ENCODE results near the gene TENM4. TPM values are rescaled to one million over a fixed set of nuclear protein-coding genes. Genes with fewer than 3 reads are reported as not detected.

TENM4 gene
- total and polyA plus RNA-seq, 10 of the 15 experiments (the other 5 are each of a cell fraction or from before 2014, with no cell fraction given), result 0.03 to 0.12 (median 0.06) TPM; not detected in 7

GRCh38 chr11:78834886-78835285, 605.9 kb downstream of the TENM4 start (continued):
- TF ChIP-seq, protein P1, sequence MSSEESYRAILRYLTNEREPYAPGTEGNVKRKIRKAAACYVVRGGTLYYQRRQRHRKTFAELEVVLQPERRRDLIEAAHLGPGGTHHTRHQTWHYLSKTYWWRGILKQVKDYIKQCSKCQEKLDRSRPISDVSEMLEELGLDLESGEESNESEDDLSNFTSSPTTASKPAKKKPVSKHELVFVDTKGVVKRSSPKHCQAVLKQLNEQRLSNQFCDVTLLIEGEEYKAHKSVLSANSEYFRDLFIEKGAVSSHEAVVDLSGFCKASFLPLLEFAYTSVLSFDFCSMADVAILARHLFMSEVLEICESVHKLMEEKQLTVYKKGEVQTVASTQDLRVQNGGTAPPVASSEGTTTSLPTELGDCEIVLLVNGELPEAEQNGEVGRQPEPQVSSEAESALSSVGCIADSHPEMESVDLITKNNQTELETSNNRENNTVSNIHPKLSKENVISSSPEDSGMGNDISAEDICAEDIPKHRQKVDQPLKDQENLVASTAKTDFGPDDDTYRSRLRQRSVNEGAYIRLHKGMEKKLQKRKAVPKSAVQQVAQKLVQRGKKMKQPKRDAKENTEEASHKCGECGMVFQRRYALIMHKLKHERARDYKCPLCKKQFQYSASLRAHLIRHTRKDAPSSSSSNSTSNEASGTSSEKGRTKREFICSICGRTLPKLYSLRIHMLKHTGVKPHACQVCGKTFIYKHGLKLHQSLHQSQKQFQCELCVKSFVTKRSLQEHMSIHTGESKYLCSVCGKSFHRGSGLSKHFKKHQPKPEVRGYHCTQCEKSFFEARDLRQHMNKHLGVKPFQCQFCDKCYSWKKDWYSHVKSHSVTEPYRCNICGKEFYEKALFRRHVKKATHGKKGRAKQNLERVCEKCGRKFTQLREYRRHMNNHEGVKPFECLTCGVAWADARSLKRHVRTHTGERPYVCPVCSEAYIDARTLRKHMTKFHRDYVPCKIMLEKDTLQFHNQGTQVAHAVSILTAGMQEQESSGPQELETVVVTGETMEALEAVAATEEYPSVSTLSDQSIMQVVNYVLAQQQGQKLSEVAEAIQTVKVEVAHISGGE (CRISPR knock-in tag; IDR thresholded peaks at IDR 0.05), result no peak
- TF ChIP-seq PRDM15 (CRISPR knock-in tag; IDR thresholded peaks at IDR 0.05), result no peak
- TF ChIP-seq YY1 (IDR thresholded peaks at IDR 0.05; ENCODE audit: low read depth, low read length), result no peak
- no peak for TF ChIP-seq PAX8 (IDR thresholded peaks at IDR 0.05)
- TF ChIP-seq RAD51 (IDR thresholded peaks at IDR 0.05), result no peak

GRCh38 chr11:78833237-78833636, 607.6 kb downstream of the TENM4 start:
- H3K9me3 ChIP-seq (replicated peaks; ENCODE audit: control insufficient read depth, insufficient read depth, low read length), result no peaks in the 10 kb centered on the region
- FAIRE-seq (no peak), DNase-seq (ENCODE audit: low read depth, low spot score) (no peak), ATAC-seq (no peak)
- no peaks in the 10 kb centered on the region for H4K20me1 ChIP-seq (ENCODE audit: control insufficient read depth, insufficient read depth)
- TF ChIP-seq ZNF24 (IDR thresholded peaks at IDR 0.05), result no peak
- no peak for TF ChIP-seq REST (IDR thresholded peaks at IDR 0.05; ENCODE audit: low read depth, low read length)
- no peak for TF ChIP-seq E2F4 (IDR thresholded peaks at IDR 0.05; ENCODE audit: low read depth, low read length)
- no peak for TF ChIP-seq KLF5 (IDR thresholded peaks at IDR 0.05; ENCODE audit: partially characterized antibody)
- no peak for TF ChIP-seq ZNF384 (IDR thresholded peaks at IDR 0.05; ENCODE audit: borderline replicate concordance, low read depth, low read length)
- TF ChIP-seq CBX5 (IDR thresholded peaks at IDR 0.05; ENCODE audit: low read depth), result no peak
- in situ Hi-C loops (cut with MboI), result no loop called here
- ChIA-PET POLR2A (no interaction called here), CTCF (no interaction called here), RAD21 (ENCODE audit: unreplicated experiment) (no interaction called here), SMC1A (ENCODE audit: uncharacterized antibody, unreplicated experiment) (no interaction called here)
- BruUV-seq (replicated peaks), result no TSS peak
- H3K27ac ChIP-seq (ENCODE audit: control insufficient read depth, insufficient read depth), result no peak overlapping the region
- intact Hi-C loops (cut with micrococcal nuclease; ENCODE audit: unreplicated experiment), result no loop called here
- no peak overlapping the region for H2AFZ ChIP-seq (ENCODE audit: control insufficient read depth, low read depth, low read length)
- H3K9ac ChIP-seq (ENCODE audit: control insufficient read depth, insufficient read depth, low read length), result no peak overlapping the region
- no peaks in the 10 kb centered on the region for H3K4me1 ChIP-seq (ENCODE audit: control insufficient read depth, insufficient read depth, low read length)
- H3K4me3 ChIP-seq, result no peak overlapping the region
- WGBS (ENCODE audit: insufficient coverage, insufficient replicate concordance, low lambda C conversion rate, missing lambda C conversion rate), result 43% methylated on average over 2 of the region's 2 CpGs
- H3K36me3 ChIP-seq (ENCODE audit: control insufficient read depth in 2 of 2, insufficient read depth in 2 of 2, low read length in 1 of 2), result no peaks in the 10 kb centered on the region
- H3K27me3 ChIP-seq (replicated peaks in 1 of 2; ENCODE audit: control insufficient read depth in 2 of 2, insufficient read depth in 2 of 2, low read length in 1 of 2), result peaks cover 0 to 2% of the 10 kb centered on the region in 2 experiments; a peak in 2 of 4 replicates
- H3K79me2 ChIP-seq (ENCODE audit: control insufficient read depth, insufficient read depth, low read length), result no peaks in the 10 kb centered on the region
- H3K4me2 ChIP-seq (ENCODE audit: control insufficient read depth, insufficient read depth), result no peak overlapping the region
